NCI-H146 treated with DMSO at 0.1 percent for 48 hours (cell line): ENCODE measurements around the gene ENTHD1.

Source experiments
- DNase-seq: peaks from one replicate; lab custom pipeline; 2025; ENCODE audit not compliant: unreplicated experiment; lab: John Stamatoyannopoulos, UW

The ENTHD1 gene

DNA sequence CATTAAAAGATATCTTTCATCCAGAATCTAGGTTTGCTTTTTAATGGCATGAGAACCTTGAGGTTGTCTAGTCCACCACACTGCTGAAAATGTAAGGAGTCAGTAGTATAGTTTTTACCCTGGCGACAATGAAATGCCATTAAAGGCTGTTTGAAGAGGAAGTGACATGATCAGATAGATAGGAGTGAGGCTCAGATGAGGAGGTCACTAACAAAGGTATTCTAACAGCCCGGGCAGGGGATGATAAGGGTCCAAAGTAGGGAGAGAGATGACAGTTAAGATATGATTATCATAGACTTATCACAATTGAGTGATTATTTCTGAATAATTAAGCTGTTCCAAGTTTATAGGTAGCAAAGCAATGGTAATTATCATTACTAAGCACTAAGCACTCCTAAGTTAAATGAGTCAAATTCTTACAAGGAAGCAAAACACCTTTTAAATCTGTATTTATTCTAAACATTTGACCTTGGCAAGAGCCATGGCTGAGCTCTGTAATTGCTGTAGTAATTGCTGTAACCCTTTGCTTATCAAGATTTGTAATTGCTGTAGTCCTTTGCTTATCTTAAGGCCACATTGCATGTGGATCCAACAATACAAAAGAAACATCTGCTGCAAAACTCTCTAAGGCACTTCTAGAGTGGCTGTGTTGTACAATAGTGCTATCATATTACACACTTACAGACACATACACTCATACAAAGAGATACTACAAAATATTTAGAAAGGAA, 92.6 kb downstream of the ENTHD1 start:
- peak; percentile 90 for DNase-seq

DNA sequence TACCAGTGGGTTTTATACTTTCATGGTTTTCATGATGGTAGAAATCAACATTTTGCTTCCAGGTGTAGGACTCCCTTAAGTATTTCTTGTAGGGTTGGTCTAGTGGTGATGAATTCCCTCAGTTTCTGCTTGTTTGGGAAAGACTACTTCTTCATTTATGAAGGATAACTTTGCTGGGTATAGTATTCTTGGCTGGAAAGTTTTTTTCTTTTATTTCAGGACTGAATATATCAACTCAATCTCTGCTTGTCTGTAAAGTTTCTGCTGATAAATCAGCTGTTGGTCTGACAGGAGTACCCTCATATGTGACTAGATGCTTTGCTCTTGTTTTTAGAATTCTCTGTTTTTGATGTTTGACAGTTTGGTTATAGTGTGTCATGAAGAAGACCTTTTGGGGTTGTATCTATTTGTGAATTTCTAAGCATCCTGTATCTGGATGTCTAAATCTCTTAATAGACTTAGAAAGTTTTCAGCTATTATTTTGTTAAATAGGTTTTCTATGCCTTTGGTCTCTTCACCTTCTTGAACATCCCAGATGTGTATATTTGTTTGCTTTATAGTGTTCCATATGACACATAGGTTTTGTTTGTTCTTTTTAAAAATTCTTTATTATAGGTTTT, 95.9 kb downstream of the ENTHD1 start:
- no peak for DNase-seq

GRCh38 chr22:39789788-39790187, 103.8 kb downstream of the ENTHD1 start:
- DNase-seq: no peak

DNA sequence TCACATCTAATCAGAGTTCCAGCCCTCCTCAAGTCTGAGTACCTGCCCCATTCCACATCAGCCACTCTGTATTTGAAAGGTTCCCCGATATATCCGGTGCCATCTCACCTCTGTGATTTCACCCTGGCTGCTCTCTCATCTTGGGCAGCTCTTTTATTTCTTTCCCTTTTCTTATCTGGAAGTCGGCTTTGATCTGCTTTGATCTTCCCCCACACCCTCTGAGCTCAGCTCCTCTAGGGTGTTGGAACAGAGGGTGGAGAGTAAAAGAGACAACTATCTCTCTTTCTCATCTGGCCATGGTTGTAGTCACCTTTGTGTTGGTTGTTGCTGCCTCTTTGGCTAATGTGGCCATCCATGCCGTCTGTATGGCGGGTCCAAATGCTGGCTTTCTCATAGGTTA, 108.3 kb downstream of the ENTHD1 start:
- no peak for DNase-seq

DNA sequence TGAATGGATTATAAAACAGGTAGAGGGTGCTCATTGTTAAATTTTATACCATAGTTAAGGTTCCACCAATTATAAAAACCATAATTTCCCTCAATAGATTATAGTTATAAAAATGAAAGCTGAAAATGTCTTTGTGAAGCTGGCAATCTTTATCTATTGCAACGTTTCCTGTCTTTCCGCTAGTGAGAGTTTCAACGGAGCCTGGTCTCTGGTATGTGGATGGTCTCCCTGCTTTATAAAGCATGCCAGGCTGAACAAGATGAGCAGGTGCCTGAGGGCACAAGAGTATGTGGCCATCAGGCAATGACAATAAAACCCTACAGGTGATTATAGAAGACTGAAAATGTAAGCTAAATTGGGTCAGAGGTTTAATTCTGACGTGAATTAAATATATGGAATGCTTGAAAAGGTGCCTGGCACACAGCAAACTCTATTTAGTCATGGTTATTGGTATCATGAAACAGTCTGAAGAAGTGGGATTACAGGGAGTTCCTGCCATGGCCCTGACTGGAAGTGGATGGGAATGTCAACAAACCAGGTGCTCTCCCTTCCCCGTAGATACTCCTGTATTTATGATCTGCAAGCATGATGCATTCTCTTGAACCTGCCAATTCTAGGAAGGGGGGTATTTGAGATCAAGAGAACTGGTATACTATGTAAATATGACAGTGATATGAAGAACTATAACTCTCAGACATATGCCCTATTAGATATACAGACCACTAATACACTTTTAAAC, 115.7 kb downstream of the ENTHD1 start:
- DNase-seq: peak; percentile 52

GRCh38 chr22:39776295-39777009, 117.1 kb downstream of the ENTHD1 start:
- peak; percentile 39 for DNase-seq

DNA sequence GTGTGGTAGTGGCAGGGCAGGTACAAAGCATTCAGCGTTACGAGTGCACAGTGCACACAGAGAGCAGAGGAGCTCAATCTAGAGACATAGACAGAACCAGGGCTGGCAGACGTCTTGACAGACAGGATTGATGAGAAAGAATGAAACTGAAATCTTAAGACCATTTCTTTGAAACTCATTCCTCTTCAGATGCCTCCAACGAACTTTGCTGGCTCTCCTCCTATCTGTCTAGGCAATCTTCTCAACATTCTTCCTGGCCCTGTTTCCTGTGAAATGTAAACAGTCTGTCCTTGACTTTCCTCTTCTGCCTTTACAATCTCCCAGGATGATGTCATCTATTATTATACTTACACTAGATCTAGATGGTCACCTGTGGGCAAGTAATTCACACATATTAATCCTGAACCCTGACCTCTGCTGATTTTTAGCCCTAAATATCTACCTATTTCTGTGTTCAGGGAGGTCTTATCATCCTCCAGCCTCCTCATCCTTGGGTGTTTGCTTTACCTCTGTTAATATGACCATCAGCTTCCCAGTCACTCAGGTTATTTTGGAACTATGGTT, 119.5 kb downstream of the ENTHD1 start:
- DNase-seq: no peak

DNA sequence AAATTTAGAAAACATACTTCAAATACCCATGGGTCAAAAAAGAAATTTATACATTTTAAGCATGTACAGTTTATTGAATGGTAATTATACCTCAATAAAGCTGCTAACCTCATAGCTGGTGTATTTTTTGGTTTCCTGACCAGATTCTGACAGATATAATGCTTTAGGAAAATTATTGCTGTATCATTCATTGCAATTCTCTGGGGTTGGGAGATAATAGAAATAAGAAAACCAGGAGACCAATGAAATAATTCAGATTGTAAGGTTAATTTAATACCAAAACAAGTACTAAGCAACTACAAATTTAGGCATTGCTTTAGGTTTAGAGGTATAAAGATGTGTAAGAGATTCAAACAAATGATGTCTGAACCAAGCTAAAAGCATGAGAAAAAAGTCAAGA, 120.1 kb downstream of the ENTHD1 start:
- no peak for DNase-seq

DNA sequence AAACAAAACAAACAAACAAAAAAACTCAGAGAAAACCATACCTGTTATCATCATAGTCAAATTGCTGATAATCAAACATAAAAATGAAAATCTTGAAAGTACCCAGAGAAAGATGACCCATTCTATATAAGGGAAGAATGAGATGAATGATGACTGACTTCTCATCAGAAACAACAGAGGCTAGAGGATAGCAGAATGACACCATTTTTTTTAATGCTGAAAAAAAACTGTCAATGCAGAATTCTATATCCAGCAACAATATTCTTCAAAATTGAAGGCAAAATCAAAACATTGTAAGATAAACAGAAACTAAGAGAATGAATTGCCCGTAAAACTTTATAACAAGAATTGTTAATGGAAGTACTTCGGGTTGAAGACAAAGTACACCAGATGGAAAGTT, 122.1 kb downstream of the ENTHD1 start:
- DNase-seq: no peak

DNA sequence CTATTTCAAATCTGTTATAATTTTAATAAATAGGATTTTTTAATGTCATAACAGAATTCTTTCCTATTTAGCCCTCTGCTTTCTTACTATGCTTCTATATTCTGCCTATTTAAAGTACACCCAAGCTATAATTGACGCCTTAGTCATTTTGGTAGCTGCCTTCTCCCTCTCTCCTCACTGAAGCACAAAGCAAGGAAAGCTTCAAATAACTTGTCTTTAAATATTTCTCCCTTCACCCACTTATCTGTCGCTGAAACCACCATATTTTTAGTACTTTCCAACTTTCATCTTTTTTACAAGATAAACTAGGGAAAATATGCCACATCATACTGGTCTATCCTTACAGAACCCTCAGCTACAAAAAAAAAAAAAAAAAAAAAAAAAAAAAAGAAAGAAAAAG, 127.9 kb downstream of the ENTHD1 start:
- DNase-seq: no peak

- no peak for DNase-seq
These were observed 128.5 kb downstream of the ENTHD1 start for GRCh38 chr22:39765046-39765445.

DNA sequence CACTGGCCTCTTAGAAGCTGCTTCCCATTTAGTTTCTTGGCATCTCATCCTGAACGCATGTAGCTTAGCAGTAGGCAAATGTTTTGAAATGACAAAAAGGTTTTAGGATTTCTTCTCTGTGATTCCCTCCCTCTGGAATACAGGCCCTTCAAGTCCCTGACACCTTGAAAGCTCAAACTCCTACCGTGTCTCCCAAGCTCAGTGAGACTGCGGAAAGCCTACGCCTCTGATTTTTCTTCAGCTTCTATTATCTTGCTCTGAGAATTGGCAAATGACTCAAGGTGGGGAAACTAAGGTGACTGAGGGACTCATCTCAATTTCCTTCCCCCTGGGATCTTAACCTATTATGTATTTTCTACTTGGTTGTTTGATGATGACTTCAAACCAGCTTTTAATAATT, 130.3 kb downstream of the ENTHD1 start:
- no peak for DNase-seq

GRCh38 chr22:39750759-39751158, 142.8 kb downstream of the ENTHD1 start:
- DNase-seq: no peak

- DNase-seq: peak; percentile 75
These were observed 144.7 kb downstream of the ENTHD1 start for GRCh38 chr22:39748877-39749276.

GRCh38 chr22:39746600-39747262, 146.8 kb downstream of the ENTHD1 start:
- DNase-seq: no peak

DNA sequence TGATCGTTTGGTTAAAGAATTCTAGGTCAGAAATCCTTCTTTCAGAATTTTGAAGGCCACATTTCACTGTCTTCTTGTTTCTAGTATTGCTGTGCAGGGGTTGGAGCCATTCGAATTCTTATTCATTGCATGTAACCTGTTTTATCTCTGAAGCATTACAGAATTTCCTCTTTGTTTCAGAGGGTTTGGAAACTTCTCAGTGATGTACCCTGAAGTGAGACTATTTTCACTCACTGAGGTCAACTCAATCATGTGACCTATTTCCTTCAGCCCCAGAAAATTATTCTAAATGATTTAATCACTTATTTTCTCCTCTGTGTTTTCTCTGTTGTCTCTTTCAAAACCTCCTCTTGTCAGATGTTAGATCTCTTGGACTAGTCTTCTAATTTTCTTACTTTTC, 147.8 kb downstream of the ENTHD1 start:
- DNase-seq: no peak

DNA sequence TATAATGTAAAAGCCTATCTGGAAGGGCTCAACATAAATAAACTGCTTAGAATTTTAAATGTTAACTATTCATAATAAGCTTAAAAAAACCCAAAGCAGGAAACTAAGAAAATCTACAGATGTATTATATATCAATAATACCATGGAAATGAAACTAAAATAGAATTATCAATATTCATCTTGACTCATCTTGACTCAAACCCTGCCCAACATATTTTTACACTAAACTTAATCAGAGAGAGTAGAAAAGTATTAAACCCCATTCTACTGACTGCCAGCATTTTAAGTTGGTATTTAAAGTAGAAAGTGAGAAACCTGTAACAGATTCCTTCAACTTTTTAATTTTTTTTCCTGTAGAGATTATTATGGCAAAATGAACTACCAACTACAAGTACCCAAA, 149.2 kb downstream of the ENTHD1 start:
- no peak for DNase-seq

DNA sequence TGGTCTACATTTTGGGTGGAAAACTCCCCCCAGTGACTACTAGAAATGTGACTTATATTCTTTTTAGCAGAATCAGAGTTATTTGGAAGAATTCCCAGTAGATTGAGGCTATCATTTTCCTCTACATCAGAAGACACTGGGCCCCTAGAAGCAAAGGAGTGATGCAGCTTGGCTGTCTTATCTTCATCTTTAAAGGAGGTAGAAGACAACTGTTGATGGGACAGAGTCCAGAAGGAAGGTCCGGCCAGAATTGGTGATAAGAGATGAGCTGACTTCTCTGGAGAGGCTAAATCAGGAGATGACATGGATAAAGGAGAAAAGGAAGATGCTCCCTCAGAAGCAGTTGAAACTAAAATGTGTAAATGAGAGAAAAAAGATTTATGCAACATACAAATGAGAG, 149.6 kb downstream of the ENTHD1 start:
- no peak for DNase-seq

GRCh38 chr22:39739338-39740027, 154.1 kb downstream of the ENTHD1 start:
- DNase-seq: no peak

GRCh38 chr22:39738746-39739145, 154.8 kb downstream of the ENTHD1 start:
- DNase-seq: no peak
